Nephron progenitor cell (in vitro differentiated cells): ENCODE results near the gene ICAM5.
A peak's percentile ranks its signal among the peaks of the same experiment; 100 is the strongest.
"Not testable (repeated sequence)": the region's sequence is repeated elsewhere in the genome, so short reads cannot be mapped to it uniquely, and the experiment has no call there.

Experiments used
- DNase-seq: peaks from one replicate; pipeline ENCODE4 v3.0.0; 2021
- H3K27ac Mint-ChIP-seq: 2 replicates; pipeline ENCODE4 v1.8.0; 2021; ENCODE audit warnings: mild to moderate bottlenecking, moderate library complexity, mixed read lengths
- H3K27me3 Mint-ChIP-seq: 2 replicates; pipeline ENCODE4 v1.8.0; 2021; ENCODE audit warnings: mild to moderate bottlenecking, low read depth, mixed read lengths; ENCODE audit not compliant: poor library complexity
- H3K36me3 Mint-ChIP-seq: 2 replicates; pipeline ENCODE4 v1.8.0; 2021; ENCODE audit warnings: low read depth, mixed read lengths
- H3K4me1 Mint-ChIP-seq: 2 replicates; pipeline ENCODE4 v1.8.0; 2021; ENCODE audit warnings: mixed read lengths
- H3K4me3 Mint-ChIP-seq: 2 replicates; pipeline ENCODE4 v1.8.0; 2021; ENCODE audit warnings: mild to moderate bottlenecking, moderate library complexity, mixed read lengths
- H3K9me3 Mint-ChIP-seq: 2 replicates; pipeline ENCODE4 v1.8.0; 2021; ENCODE audit warnings: mild to moderate bottlenecking, moderate library complexity, mixed read lengths
- TF ChIP-seq, protein P1 (sequence below): fragments of 200-600 bp; sonication (generic); IDR thresholded peaks from 2 replicates; pipeline ENCODE4 v1.5.0; 2021; ENCODE audit warnings: antibody characterized with exemption

The ICAM5 gene, protein sequence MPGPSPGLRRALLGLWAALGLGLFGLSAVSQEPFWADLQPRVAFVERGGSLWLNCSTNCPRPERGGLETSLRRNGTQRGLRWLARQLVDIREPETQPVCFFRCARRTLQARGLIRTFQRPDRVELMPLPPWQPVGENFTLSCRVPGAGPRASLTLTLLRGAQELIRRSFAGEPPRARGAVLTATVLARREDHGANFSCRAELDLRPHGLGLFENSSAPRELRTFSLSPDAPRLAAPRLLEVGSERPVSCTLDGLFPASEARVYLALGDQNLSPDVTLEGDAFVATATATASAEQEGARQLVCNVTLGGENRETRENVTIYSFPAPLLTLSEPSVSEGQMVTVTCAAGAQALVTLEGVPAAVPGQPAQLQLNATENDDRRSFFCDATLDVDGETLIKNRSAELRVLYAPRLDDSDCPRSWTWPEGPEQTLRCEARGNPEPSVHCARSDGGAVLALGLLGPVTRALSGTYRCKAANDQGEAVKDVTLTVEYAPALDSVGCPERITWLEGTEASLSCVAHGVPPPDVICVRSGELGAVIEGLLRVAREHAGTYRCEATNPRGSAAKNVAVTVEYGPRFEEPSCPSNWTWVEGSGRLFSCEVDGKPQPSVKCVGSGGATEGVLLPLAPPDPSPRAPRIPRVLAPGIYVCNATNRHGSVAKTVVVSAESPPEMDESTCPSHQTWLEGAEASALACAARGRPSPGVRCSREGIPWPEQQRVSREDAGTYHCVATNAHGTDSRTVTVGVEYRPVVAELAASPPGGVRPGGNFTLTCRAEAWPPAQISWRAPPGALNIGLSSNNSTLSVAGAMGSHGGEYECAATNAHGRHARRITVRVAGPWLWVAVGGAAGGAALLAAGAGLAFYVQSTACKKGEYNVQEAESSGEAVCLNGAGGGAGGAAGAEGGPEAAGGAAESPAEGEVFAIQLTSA

GRCh38 chr19:10289836-10290356 lies at the start of gene ICAM5:
ICAM5 (plus strand) TSS chr19:10289952; CDS start chr19:10290044, 92 bp downstream.
- peak within 1 kb of the TSS; percentile 75 for H3K4me3 Mint-ChIP-seq

DNA sequence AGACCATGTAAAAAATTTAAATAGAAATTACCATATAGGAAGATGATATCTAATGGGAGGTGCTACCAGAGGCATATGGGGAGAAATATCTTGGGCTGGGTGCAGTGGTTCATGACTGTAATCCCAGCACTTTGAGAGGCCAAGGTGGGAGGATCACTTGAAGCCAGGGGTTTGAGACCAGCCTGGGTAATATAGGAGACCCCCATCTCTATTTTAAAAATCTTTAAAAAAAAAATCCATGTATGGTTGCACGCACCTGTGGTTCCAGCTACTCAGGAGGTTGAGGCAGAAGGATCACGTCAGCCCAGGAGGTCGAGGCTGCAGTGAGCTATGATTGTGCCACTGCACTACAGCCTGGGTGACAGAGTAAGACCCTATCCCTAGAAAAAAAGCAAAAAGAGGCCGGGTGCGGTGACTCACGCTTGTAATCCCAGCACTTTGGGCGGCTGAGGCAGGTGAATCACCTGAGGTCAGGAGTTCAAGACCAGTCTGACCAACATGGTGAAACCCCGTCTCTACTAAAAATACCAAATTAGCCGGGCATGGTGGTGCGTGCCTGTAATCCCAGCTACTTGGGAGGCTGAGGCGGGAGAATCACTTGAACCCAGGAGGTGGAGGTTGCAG lies 47.8 kb upstream of the ICAM5 start:
- DNase-seq, H3K27ac Mint-ChIP-seq, H3K4me3 Mint-ChIP-seq, H3K4me1 Mint-ChIP-seq, H3K36me3 Mint-ChIP-seq, H3K9me3 Mint-ChIP-seq: not testable (repeated sequence)
- H3K27me3 Mint-ChIP-seq, result peaks cover 13% of the 10 kb centered on the region

More at GRCh38 chr19:10289836-10290356, at the start of gene ICAM5:
- Mint-ChIP-seq H3K36me3 (peaks cover 5% of the 10 kb centered on the region), H3K27me3 (peaks cover 100% of the 10 kb centered on the region), H3K9me3 (no peaks in the 10 kb centered on the region), H3K4me1 (peaks cover 30% of the 10 kb centered on the region), H3K27ac (peak within 1 kb of the TSS; percentile 61)
- TF ChIP-seq, protein P1, sequence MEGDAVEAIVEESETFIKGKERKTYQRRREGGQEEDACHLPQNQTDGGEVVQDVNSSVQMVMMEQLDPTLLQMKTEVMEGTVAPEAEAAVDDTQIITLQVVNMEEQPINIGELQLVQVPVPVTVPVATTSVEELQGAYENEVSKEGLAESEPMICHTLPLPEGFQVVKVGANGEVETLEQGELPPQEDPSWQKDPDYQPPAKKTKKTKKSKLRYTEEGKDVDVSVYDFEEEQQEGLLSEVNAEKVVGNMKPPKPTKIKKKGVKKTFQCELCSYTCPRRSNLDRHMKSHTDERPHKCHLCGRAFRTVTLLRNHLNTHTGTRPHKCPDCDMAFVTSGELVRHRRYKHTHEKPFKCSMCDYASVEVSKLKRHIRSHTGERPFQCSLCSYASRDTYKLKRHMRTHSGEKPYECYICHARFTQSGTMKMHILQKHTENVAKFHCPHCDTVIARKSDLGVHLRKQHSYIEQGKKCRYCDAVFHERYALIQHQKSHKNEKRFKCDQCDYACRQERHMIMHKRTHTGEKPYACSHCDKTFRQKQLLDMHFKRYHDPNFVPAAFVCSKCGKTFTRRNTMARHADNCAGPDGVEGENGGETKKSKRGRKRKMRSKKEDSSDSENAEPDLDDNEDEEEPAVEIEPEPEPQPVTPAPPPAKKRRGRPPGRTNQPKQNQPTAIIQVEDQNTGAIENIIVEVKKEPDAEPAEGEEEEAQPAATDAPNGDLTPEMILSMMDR, result no peak
- peak; percentile 56 for DNase-seq

DNA sequence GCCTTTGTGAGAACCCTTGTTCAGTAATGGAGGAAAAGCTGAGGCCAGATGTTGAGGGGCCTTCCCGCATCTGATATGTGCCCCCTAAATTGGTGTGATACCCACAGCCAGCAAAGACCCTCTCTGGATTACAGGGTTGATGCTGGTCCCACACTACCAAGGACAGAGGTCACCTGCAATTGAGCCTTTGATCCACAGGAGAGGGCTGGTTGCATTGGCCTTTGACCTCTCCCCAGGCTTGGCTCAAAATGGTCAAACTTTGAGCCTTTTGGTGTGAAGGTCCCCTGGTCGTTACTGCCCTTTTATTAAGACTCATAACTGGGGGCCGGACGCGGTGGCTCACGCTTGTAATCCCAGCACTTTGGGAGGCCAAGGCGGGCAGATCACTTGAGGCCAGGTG lies 46.1 kb upstream of the ICAM5 start:
- no peaks in the 10 kb centered on the region for H3K9me3 Mint-ChIP-seq
- no peak overlapping the region for H3K27ac Mint-ChIP-seq
- TF ChIP-seq, protein P1, result no peak
- no peak for DNase-seq
- no peaks in the 10 kb centered on the region for H3K4me1 Mint-ChIP-seq
- H3K4me3 Mint-ChIP-seq, result no peak overlapping the region
- no peaks in the 10 kb centered on the region for H3K36me3 Mint-ChIP-seq
- H3K27me3 Mint-ChIP-seq, result peaks cover 8% of the 10 kb centered on the region

DNA sequence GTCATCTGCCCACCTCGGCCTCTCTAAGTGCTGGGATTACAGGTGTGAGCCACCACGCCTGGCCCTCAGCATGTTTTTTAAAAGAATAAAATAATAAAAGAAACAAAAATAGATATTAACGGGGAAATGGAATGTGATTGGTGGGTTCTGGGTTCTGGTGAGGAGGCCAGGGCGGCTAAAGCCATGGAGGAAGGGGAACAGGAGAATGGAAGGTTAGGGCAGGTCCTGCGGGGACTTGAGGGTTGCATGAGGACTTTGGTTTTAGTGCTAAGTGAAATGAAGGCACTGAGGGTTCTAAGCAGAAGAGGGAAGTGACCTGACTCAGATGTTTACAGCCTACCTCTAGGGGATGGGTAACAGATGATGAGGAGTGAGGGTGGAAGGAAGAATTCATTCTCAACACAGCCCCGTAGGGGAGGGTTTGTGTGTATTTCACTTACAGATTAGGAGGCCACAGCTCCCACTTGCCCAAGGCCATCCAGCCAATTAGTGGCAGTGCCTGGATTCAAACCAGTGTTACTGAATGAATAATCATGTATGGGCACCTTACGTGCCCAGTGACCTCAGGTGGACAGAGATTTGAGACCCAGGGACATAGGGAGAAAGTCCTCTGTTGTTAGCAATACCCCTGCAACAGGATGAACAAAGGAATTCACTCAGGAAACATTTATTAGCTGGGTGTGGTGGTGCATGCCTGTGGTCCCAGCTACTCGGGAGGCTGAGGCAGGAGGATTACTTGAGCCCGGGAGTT lies 44.4 kb upstream of the ICAM5 start:
- H3K27me3 Mint-ChIP-seq, result peaks cover 6% of the 10 kb centered on the region
- TF ChIP-seq, protein P1, result no peak
- no peaks in the 10 kb centered on the region for H3K9me3 Mint-ChIP-seq
- no peaks in the 10 kb centered on the region for H3K36me3 Mint-ChIP-seq
- no peaks in the 10 kb centered on the region for H3K4me1 Mint-ChIP-seq
- H3K27ac Mint-ChIP-seq, result no peak overlapping the region
- no peak for DNase-seq
- no peak overlapping the region for H3K4me3 Mint-ChIP-seq

GRCh38 chr19:10246511-10246910 lies 43.2 kb upstream of the ICAM5 start:
- TF ChIP-seq, protein P1, result no peak
- Mint-ChIP-seq H3K9me3 (no peaks in the 10 kb centered on the region), H3K4me3 (no peak overlapping the region), H3K27me3 (peaks cover 6% of the 10 kb centered on the region), H3K27ac (no peak overlapping the region), H3K4me1 (no peaks in the 10 kb centered on the region), H3K36me3 (no peaks in the 10 kb centered on the region)
- no peak for DNase-seq
